ENCODE results near the gene C9orf152. TPM values are rescaled to one million over a fixed set of nuclear protein-coding genes. Genes with fewer than 3 reads are reported as not detected.

C9orf152 gene
- total RNA-seq, 1 donor, result not detected

DNA sequence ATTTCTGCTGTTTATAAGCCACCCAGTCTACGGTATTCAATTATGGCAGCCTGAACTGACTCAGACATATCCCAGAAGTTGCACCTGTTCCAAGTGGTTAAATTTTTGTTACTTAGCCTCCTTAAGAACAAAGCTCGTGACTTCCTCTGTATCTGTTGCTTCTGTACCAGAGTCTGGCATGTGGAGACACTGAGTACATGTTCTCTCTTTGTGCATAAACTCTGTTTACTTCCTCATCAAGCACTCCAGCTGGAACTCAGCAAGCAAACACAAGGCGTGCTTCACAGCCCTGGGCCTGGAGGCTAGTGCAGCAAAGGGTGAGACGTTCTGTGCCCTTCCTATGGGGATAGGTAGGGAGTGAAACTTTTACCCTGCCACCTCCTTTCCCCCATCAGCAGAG lies 19.0 kb downstream of the C9orf152 start:
- peak; percentile 79 for DNase-seq (ENCODE audit: low read depth)
- TF ChIP-seq, protein P1, sequence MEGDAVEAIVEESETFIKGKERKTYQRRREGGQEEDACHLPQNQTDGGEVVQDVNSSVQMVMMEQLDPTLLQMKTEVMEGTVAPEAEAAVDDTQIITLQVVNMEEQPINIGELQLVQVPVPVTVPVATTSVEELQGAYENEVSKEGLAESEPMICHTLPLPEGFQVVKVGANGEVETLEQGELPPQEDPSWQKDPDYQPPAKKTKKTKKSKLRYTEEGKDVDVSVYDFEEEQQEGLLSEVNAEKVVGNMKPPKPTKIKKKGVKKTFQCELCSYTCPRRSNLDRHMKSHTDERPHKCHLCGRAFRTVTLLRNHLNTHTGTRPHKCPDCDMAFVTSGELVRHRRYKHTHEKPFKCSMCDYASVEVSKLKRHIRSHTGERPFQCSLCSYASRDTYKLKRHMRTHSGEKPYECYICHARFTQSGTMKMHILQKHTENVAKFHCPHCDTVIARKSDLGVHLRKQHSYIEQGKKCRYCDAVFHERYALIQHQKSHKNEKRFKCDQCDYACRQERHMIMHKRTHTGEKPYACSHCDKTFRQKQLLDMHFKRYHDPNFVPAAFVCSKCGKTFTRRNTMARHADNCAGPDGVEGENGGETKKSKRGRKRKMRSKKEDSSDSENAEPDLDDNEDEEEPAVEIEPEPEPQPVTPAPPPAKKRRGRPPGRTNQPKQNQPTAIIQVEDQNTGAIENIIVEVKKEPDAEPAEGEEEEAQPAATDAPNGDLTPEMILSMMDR (IDR thresholded peaks at IDR 0.05; ENCODE audit: insufficient read depth, low read depth, low read length), result no peak
- H3K4me3 ChIP-seq (ENCODE audit: low read depth, low read length), result no peak overlapping the region

DNA sequence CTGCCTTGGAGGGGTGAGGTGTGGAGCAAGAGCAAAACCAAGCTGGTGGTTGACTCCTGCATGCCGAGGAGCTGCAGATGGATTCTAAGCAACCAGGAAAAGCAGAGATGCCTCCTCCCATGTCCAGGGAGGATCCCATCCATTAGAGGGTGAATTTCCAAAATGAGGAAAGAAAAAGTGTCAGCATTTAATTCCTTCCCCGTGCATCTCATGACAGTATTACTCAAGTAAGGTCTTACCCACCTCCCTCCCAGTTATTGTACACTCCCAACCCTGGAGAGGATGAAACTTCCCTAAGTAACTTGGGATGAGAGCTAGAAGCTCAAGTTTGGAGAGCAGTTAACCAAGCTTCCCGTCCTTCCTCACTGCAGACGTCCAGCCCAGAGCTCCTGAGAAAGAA lies 19.9 kb downstream of the C9orf152 start:
- H3K4me3 ChIP-seq (ENCODE audit: low read depth, low read length), result no peak overlapping the region
- no peak for DNase-seq (ENCODE audit: low read depth)
- TF ChIP-seq, protein P1 (IDR thresholded peaks at IDR 0.05; ENCODE audit: insufficient read depth, low read depth, low read length), result no peak

DNA sequence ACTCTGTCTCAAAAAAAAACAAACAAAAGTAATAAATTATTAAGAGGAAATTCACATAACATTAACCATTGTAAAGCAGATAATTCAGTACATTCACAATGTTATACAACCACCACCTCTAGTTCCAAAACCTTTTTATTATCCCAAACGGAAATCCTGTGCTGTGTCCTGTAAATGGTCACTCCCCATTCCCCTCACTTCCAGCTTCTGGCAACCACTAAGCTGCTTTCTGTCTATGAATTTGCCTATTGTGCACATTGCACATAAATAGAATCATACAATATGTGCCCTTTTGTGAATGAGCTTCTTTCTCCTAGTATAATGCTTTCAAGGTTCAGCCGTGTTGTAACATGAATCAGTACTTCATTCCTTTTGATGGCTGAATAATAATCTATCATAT lies 20.8 kb downstream of the C9orf152 start:
- DNase-seq (ENCODE audit: low read depth), result no peak
- TF ChIP-seq, protein P1 (IDR thresholded peaks at IDR 0.05; ENCODE audit: insufficient read depth, low read depth, low read length), result no peak
- H3K4me3 ChIP-seq (ENCODE audit: low read depth, low read length), result no peak overlapping the region

DNA sequence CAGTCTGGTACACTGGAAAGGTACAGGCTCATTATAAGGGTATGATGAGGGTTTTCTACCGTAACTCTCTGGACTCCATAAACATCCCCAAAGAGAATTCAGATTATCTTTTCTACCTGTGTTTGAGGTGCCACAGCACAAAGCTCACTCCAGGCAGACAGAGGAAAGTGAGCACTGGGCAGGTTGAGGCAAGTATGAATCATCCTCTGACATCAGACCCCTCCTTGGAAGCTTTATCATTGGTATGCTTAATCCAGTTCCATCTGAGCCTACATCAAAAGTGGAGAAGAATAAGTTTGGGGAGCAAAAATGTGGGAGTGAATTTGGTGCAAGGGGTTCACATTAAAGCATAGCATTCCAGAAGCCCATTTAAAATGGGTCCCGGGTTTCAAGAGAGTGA lies 21.7 kb downstream of the C9orf152 start:
- H3K4me3 ChIP-seq (ENCODE audit: low read depth, low read length), result no peak overlapping the region
- TF ChIP-seq, protein P1 (IDR thresholded peaks at IDR 0.05; ENCODE audit: insufficient read depth, low read depth, low read length), result no peak
- no peak for DNase-seq (ENCODE audit: low read depth)

DNA sequence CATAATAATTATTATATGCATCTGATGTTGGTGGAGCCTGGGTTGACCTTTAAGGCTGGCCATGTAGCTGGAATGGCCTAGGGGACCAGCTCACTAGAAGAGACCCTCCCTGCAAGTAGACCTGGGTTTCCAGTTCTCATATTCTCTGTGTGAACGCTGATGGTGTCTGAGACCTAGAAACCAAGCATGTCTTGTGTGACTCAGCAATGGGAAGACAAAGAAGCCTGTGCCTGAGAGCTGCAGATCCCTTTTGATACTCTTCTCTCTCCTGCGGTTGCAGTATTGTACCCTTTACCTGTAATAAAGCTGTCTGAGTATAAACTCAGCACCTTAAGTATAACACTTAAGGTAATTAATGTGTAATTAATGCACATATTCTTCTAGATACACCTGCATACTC lies 22.2 kb downstream of the C9orf152 start:
- H3K4me3 ChIP-seq (ENCODE audit: low read depth, low read length), result no peak overlapping the region
- TF ChIP-seq, protein P1 (IDR thresholded peaks at IDR 0.05; ENCODE audit: insufficient read depth, low read depth, low read length), result no peak
- no peak for DNase-seq (ENCODE audit: low read depth)

DNA sequence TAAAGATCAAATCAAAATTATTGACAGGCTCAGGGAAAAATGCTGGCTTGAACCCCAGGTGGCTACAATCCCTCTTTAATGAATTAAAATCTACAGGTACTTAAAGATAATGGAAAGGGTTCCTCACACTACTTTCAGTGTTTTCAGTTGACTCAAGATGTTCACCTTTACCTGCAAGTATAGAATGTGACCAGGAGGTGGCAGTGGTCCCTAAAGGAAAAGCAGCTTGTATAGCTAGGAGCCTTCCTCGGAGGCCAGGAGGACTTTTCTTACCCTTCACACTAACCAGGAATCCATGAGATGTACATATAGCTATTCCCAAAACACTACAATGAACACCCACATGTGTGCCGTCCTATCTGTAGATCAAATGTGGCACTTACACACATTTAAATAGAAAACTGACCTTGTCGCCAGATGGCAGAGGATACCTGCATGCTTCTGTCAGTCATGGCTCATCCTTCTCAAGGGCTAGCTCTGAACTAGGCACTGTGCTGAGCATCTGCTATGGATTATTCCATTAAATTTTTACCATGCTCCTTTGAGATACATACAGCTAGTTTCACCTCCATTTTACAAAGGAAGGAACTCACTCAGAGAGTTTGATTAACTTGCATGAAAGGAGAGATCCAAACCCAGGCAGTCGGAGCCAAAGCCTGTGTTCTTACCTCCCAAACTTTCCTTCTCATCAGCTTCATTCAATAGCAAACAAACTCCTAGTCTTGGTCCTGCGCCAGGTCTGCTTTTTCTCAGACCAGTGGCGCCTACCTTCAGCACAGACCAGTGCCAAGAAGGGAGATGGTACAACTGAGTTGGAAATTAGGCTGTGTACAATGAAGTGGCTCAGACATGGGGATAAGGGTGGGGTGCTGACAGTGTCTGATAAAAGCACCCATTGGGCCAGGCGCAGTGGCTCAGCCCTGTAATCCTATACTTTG lies 24.5 kb downstream of the C9orf152 start:
- no peak overlapping the region for H3K4me3 ChIP-seq (ENCODE audit: low read depth, low read length)
- TF ChIP-seq, protein P1 (IDR thresholded peaks at IDR 0.05; ENCODE audit: insufficient read depth, low read depth, low read length), result peak; percentile 76
- peak; percentile 82 for DNase-seq (ENCODE audit: low read depth)

All from fibroblast of villous mesenchyme (primary cell).